ENCODE measurements around the gene PTPN1. TPM values are rescaled to one million over a fixed set of nuclear protein-coding genes. Genes with fewer than 3 reads are reported as not detected.

The PTPN1 gene
- total and polyA plus RNA-seq, 2 of the 13 experiments (the other 11 are each of a cell fraction or from before 2014, with no cell fraction given): 17.7 to 37.2 TPM

- 0 out of 2 replicates have a peak, but pooled peaks have one; percentile 39 for TF ChIP-seq NR2C2 (CRISPR knock-in tag; IDR thresholded peaks at IDR 0.05; ENCODE audit: borderline replicate concordance)
- TF ChIP-seq TFDP2 (CRISPR knock-in tag; IDR thresholded peaks at IDR 0.05): no peak
- TF ChIP-seq ZBTB40 (IDR thresholded peaks at IDR 0.05): no peak
- TF ChIP-seq ZBTB40 (CRISPR knock-in tag; IDR thresholded peaks at IDR 0.05): no peak
- TF ChIP-seq ZNF724P (CRISPR knock-in tag; IDR thresholded peaks at IDR 0.05; ENCODE audit: borderline replicate concordance): no peak
- TF ChIP-seq, protein P1, sequence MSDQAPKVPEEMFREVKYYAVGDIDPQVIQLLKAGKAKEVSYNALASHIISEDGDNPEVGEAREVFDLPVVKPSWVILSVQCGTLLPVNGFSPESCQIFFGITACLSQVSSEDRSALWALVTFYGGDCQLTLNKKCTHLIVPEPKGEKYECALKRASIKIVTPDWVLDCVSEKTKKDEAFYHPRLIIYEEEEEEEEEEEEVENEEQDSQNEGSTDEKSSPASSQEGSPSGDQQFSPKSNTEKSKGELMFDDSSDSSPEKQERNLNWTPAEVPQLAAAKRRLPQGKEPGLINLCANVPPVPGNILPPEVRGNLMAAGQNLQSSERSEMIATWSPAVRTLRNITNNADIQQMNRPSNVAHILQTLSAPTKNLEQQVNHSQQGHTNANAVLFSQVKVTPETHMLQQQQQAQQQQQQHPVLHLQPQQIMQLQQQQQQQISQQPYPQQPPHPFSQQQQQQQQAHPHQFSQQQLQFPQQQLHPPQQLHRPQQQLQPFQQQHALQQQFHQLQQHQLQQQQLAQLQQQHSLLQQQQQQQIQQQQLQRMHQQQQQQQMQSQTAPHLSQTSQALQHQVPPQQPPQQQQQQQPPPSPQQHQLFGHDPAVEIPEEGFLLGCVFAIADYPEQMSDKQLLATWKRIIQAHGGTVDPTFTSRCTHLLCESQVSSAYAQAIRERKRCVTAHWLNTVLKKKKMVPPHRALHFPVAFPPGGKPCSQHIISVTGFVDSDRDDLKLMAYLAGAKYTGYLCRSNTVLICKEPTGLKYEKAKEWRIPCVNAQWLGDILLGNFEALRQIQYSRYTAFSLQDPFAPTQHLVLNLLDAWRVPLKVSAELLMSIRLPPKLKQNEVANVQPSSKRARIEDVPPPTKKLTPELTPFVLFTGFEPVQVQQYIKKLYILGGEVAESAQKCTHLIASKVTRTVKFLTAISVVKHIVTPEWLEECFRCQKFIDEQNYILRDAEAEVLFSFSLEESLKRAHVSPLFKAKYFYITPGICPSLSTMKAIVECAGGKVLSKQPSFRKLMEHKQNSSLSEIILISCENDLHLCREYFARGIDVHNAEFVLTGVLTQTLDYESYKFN (CRISPR knock-in tag; conservative IDR thresholded peaks at IDR 0.05): 0 out of 2 replicates have a peak, but pooled peaks have one; percentile 25
- no peak for TF ChIP-seq HNRNPL (IDR thresholded peaks at IDR 0.05; ENCODE audit: low read depth, low read length)
- no peak for TF ChIP-seq DNMT3B (CRISPR knock-in tag; conservative IDR thresholded peaks at IDR 0.05)
- no peak for TF ChIP-seq NRL (CRISPR knock-in tag; IDR thresholded peaks at IDR 0.05; ENCODE audit: borderline replicate concordance)
- TF ChIP-seq ZNF329 (CRISPR knock-in tag; IDR thresholded peaks at IDR 0.05; ENCODE audit: low read depth): no peak
- no peak for TF ChIP-seq ZNF33A (CRISPR knock-in tag; IDR thresholded peaks at IDR 0.05; ENCODE audit: borderline replicate concordance)
These were observed 40.4 kb upstream of the PTPN1 start (continued) for GRCh38 chr20:50469796-50470195.
